ENCODE measurements around the gene PCGF2. TPM values are rescaled to one million over a fixed set of nuclear protein-coding genes. Genes with fewer than 3 reads are reported as not detected.

The PCGF2 gene
- total and polyA plus RNA-seq, 9 of the 15 experiments (the other 6 are each of a cell fraction or from before 2014, with no cell fraction given): 1.3 to 33.4 (median 7.0) TPM

GRCh38 chr17:38752308-38753070 lies 4.4 kb upstream of the PCGF2 start, which contains the start of gene PSMB3 (continued):
- TF ChIP-seq NCOR1 (IDR thresholded peaks at IDR 0.05) (no peak), NKRF (IDR thresholded peaks at IDR 0.05; ENCODE audit: borderline replicate concordance) (peak; percentile 95), JUND (IDR thresholded peaks at IDR 0.05; ENCODE audit: borderline replicate concordance, low read depth, low read length) (peak; percentile 72), JUND (tag; IDR thresholded peaks at IDR 0.05; ENCODE audit: borderline replicate concordance, low read depth, low read length) (no peak; the same call in 2 of the 3 replicates), SIN3A (IDR thresholded peaks at IDR 0.05; ENCODE audit: borderline replicate concordance in 2 of 2, control insufficient read depth in 1 of 2, low read depth in 2 of 2, low read length in 2 of 2) (peak; percentile 69 to 97; a peak in 2 of 4 replicates), MLLT1 (IDR thresholded peaks at IDR 0.05) (peak in 1 of 2 experiments; percentile 72; a peak in 2 of 4 replicates), FOXK2 (conservative IDR thresholded peaks at IDR 0.05 in 1 of 2, IDR thresholded peaks at IDR 0.05 in 1 of 2; ENCODE audit: low read depth in 2 of 2) (peak; percentile 85 to 86; a peak in 3 of 4 replicates), ETV6 (IDR thresholded peaks at IDR 0.05; ENCODE audit: borderline replicate concordance in 1 of 2, low read depth in 2 of 2, low read length in 1 of 2) (no peak; a peak in 1 of 4 replicates), ETV6 (CRISPR knock-in tag; IDR thresholded peaks at IDR 0.05; ENCODE audit: borderline replicate concordance) (no peak), USF1 (CRISPR knock-in tag; IDR thresholded peaks at IDR 0.05) (peak; percentile 90), POLR2B (IDR thresholded peaks at IDR 0.05; ENCODE audit: low read depth, partially characterized antibody) (peak; percentile 85), ZNF830 (CRISPR knock-in tag; IDR thresholded peaks at IDR 0.05) (no peak), ZBTB49 (CRISPR knock-in tag; IDR thresholded peaks at IDR 0.05; ENCODE audit: borderline replicate concordance) (no peak), BMI1 (IDR thresholded peaks at IDR 0.05; ENCODE audit: low read length) (no peak), KLF13 (tag; IDR thresholded peaks at IDR 0.05; ENCODE audit: borderline replicate concordance, low read depth) (0 out of 2 replicates have a peak, but pooled peaks have one; percentile 11), NR4A1 (CRISPR knock-in tag; IDR thresholded peaks at IDR 0.05) (0 out of 2 replicates have a peak, but pooled peaks have one; percentile 53), NR4A1 (tag; IDR thresholded peaks at IDR 0.05) (no peak)

Data from K562 (cell line).